Heart left ventricle (tissue), 13 donors: Measurements from ENCODE around the gene TMEM185A.
"Not testable (repeated sequence)": the region's sequence is repeated elsewhere in the genome, so short reads cannot be mapped to it uniquely, and the experiment has no call there.

Source experiments
- CTCF ChIP-seq, 12 donors: fragments of 200-600 bp; sonication (generic) in 4 of 12; IDR thresholded peaks; one replicate each; pipeline versions ENCODE4 v1.5.0 to v1.8.0; 2018 to 2022; ENCODE audit warnings: antibody characterized with exemption in 12 of 12, mild to moderate bottlenecking in 5 of 12
- POLR2A ChIP-seq, 2 donors: fragments of 450-650 bp; IDR thresholded peaks; one replicate each; pipeline ENCODE4 v1.6.1; 2017; ENCODE audit warnings: antibody characterized with exemption in 2 of 2, mild to moderate bottlenecking in 2 of 2, moderate library complexity in 2 of 2
- donor health status: ischemic (EF 13 %, LVEDD 7.1; RV severe dilation, severe dysfunction).
- donor health status: DM: no; HTN: yes; CAD: no.
- donor health status: DM: no; HTN: no; CAD: no.
- donor health status: ischemic (EF 25% LVEDD 6.9; RV normal size, moderate dysfunction).
- donor health status: ischemic (EF 25% LVEDD 5.7; RV mildly dilated, moderate dysfunction).
- donor health status: ischemic (EF 35%, LVEDD 5.7; RV mildly dilated, moderate dysfunction).
- donor health status: nonischemic (EF 11% LVEDD 7.7; RV severe dilation, severe dysfunction).
- donor health status: DM: yes; HTN: yes; CAD: no.
- donor health status: PGD.
- donor health status: ischemic (EF 29% LVEDD 5.4; RV normal size, mild dysfunction).
- donor health status: nonischemic (EF 23%, LVEDD 6.1; RV moderate dilation, normal function).

GRCh38 chrX:149595214-149595613, 36.4 kb downstream of the TMEM185A start, which contains the start of gene HSFX2:
- not testable (repeated sequence) for TF ChIP-seq CTCF, POLR2A (IDR thresholded peaks at IDR 0.05)
